ENCODE data around the gene SMIM3.

SMIM3 gene

GRCh38 chr5:150781706-150782614 is 3.4 kb downstream of the SMIM3 start:
- no peak for TF ChIP-seq CTCF (conservative IDR thresholded peaks at IDR 0.05)
- peak overlapping the region; percentile 97 for H3K27ac ChIP-seq

- H3K27ac ChIP-seq: peak overlapping the region; percentile 97
- TF ChIP-seq CTCF (conservative IDR thresholded peaks at IDR 0.05): no peak
Observed at GRCh38 chr5:150782850-150783249, 4.3 kb downstream of the SMIM3 start.

- H3K27ac ChIP-seq: peak overlapping the region; percentile 97
- TF ChIP-seq CTCF (conservative IDR thresholded peaks at IDR 0.05): no peak
Observed at GRCh38 chr5:150783422-150783928, 4.9 kb downstream of the SMIM3 start.

- no peak overlapping the region for H3K27ac ChIP-seq
- TF ChIP-seq CTCF (conservative IDR thresholded peaks at IDR 0.05): no peak
Observed at GRCh38 chr5:150785950-150786349, 7.4 kb downstream of the SMIM3 start.

- no peak for TF ChIP-seq CTCF (conservative IDR thresholded peaks at IDR 0.05)
- H3K27ac ChIP-seq: no peak overlapping the region
Observed at GRCh38 chr5:150786876-150787275, 8.3 kb downstream of the SMIM3 start.

GRCh38 chr5:150787656-150788055 is 9.1 kb downstream of the SMIM3 start:
- no peak for TF ChIP-seq CTCF (conservative IDR thresholded peaks at IDR 0.05)
- no peak overlapping the region for H3K27ac ChIP-seq

- H3K27ac ChIP-seq: no peak overlapping the region
Observed at GRCh38 chr5:150788977-150789376, 10.4 kb downstream of the SMIM3 start.

More at GRCh38 chr5:150788977-150789376, 10.4 kb downstream of the SMIM3 start:
- no peak for TF ChIP-seq CTCF (conservative IDR thresholded peaks at IDR 0.05)

Measured in VCaP (cell line).